Adrenal gland (tissue), 5 donors: ENCODE data around the gene PARVB.

Experiments used
- POLR2A ChIP-seq, 2 donors: fragments of 450-650 bp; IDR thresholded peaks; one replicate each; pipeline ENCODE4 v1.6.1; 2017; ENCODE audit warnings: antibody characterized with exemption in 2 of 2, mild to moderate bottlenecking in 2 of 2, moderate library complexity in 1 of 2
- TF ChIP-seq, protein P1 (sequence below), 6 experiments: fragments of 450-650 bp in 4 of 6; fragments of 200-600 bp in 2 of 6; sonication (generic) in 1 of 6; IDR thresholded peaks; 1 replicate in 5 of 6; 2 replicates in 1 of 6; pipeline versions ENCODE4 v1.5.1 to v1.8.0; 2016 to 2021; ENCODE audit warnings: antibody characterized with exemption in 6 of 6, mild to moderate bottlenecking in 2 of 6, moderate library complexity in 1 of 6
- donor health status: DM: no; HTN: no; CAD: no.

DNA sequence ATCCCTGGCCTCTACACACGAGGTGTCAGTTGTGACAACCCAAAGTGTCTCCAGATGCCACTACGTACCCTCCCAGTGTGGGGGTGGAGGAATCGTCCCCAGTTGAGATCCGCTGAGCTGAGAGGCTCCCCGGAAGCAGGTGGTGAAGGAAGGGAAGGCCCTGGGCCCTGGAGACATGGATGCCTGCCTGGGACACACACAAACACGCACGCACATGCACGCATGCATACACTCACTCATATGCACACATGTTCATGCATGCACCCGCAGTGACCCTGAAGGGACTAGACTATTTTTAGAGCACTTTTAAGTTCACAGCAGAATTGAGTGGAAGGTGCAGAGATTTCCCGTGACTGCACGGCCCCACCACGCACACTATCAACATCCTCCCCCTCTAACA is 50.9 kb downstream of the PARVB start:
- TF ChIP-seq, protein P1, sequence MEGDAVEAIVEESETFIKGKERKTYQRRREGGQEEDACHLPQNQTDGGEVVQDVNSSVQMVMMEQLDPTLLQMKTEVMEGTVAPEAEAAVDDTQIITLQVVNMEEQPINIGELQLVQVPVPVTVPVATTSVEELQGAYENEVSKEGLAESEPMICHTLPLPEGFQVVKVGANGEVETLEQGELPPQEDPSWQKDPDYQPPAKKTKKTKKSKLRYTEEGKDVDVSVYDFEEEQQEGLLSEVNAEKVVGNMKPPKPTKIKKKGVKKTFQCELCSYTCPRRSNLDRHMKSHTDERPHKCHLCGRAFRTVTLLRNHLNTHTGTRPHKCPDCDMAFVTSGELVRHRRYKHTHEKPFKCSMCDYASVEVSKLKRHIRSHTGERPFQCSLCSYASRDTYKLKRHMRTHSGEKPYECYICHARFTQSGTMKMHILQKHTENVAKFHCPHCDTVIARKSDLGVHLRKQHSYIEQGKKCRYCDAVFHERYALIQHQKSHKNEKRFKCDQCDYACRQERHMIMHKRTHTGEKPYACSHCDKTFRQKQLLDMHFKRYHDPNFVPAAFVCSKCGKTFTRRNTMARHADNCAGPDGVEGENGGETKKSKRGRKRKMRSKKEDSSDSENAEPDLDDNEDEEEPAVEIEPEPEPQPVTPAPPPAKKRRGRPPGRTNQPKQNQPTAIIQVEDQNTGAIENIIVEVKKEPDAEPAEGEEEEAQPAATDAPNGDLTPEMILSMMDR (IDR thresholded peaks at IDR 0.05) = no peak
- no peak for TF ChIP-seq POLR2A (IDR thresholded peaks at IDR 0.05)
